Type B pancreatic cell (in vitro differentiated cells): ENCODE measurements around the gene PYGB. TPM values are rescaled to one million over a fixed set of nuclear protein-coding genes. Genes with fewer than 3 reads are reported as not detected.
"Not testable (repeated sequence)": the region's sequence is repeated elsewhere in the genome, so short reads cannot be mapped to it uniquely, and the experiment has no call there.

Source experiments
- DNase-seq: peaks from one replicate; pipeline ENCODE4 v3.0.0; 2021; ENCODE audit warnings: mixed read lengths; ENCODE audit not compliant: unreplicated experiment; ENCODE audit errors: extremely low spot score
- H3K27ac Mint-ChIP-seq: 2 replicates; pipeline ENCODE4 v1.8.0; 2021; ENCODE audit warnings: mild to moderate bottlenecking, mixed read lengths
- H3K27me3 Mint-ChIP-seq: 2 replicates; pipeline ENCODE4 v1.8.0; 2021; ENCODE audit warnings: mixed read lengths
- H3K36me3 Mint-ChIP-seq: 2 replicates; pipeline ENCODE4 v1.8.0; 2021; ENCODE audit warnings: mixed read lengths
- H3K4me1 Mint-ChIP-seq: one replicate; pipeline ENCODE4 v1.8.0; 2021; ENCODE audit warnings: mixed read lengths; ENCODE audit not compliant: unreplicated experiment
- H3K4me3 Mint-ChIP-seq: 2 replicates; pipeline ENCODE4 v1.8.0; 2021; ENCODE audit warnings: mild to moderate bottlenecking, mixed read lengths
- H3K9me3 Mint-ChIP-seq: 2 replicates; pipeline ENCODE4 v1.8.0; 2021; ENCODE audit warnings: mixed read lengths
- CTCF ChIP-seq: fragments of 200-600 bp; sonication (generic); conservative IDR thresholded peaks from 2 replicates; pipeline ENCODE4 v1.5.0; 2021; ENCODE audit warnings: antibody characterized with exemption, mild to moderate bottlenecking
- total RNA-seq: library from RNA; stranded (reverse); gene quantifications from 2 replicates; pipeline ENCODE4 v1.2.1, GENCODE V29; 2021; ENCODE audit warnings: low replicate concordance

Gene PYGB
- total RNA-seq, 1 donor from 2014 or later: 52.2 TPM

DNA sequence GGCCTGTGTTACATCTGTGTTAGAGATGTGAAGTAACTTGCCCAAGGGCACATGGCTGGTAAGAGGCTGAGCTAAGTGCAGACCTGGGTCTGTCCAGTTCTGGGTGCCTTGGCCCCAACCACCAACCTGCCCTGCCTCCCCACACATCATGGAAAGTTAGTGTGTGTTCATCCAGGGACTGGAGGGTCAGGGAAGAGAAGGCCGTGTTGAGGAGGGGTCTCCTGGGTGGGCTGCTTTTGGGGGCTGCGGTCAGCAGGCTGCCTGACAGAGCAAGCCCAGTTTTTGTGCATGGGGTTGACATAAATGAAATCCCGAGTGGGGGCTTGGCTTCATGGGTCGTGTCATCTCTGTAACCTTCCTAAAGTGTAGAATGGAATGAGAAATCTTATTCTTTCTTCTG is 10.9 kb downstream of the PYGB start:
- no peaks in the 10 kb centered on the region for H3K9me3 Mint-ChIP-seq
- peaks cover 38% of the 10 kb centered on the region for H3K36me3 Mint-ChIP-seq
- TF ChIP-seq CTCF: no peak
- H3K4me3 Mint-ChIP-seq: no peak overlapping the region
- no peak overlapping the region for H3K27ac Mint-ChIP-seq
- H3K4me1 Mint-ChIP-seq: no peaks in the 10 kb centered on the region
- H3K27me3 Mint-ChIP-seq: no peaks in the 10 kb centered on the region
- DNase-seq: no peak

DNA sequence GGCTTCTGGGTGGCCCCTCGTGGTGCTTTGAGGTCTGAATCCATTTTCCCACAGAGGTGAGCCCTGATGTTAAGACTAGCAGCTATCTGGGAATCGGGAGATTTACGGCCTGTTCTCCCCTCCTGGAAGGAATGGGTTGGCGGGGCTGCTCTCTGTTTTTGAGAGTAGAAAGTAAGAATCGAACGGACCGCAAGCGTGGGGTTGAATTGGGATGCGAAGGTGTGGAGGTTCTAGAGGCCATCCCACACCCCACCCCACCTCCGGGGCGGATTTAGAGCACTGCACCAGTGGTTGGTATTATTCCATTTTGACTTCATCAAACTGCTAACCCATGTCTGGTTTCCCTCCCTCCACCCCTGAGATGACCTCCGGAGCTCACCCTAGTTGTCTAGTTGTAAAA is 11.5 kb downstream of the PYGB start:
- no peaks in the 10 kb centered on the region for H3K27me3 Mint-ChIP-seq
- TF ChIP-seq CTCF: no peak
- H3K36me3 Mint-ChIP-seq: peaks cover 38% of the 10 kb centered on the region
- H3K4me1 Mint-ChIP-seq: no peaks in the 10 kb centered on the region
- DNase-seq: peak; percentile 39
- no peaks in the 10 kb centered on the region for H3K9me3 Mint-ChIP-seq
- no peak overlapping the region for H3K27ac Mint-ChIP-seq
- H3K4me3 Mint-ChIP-seq: no peak overlapping the region

DNA sequence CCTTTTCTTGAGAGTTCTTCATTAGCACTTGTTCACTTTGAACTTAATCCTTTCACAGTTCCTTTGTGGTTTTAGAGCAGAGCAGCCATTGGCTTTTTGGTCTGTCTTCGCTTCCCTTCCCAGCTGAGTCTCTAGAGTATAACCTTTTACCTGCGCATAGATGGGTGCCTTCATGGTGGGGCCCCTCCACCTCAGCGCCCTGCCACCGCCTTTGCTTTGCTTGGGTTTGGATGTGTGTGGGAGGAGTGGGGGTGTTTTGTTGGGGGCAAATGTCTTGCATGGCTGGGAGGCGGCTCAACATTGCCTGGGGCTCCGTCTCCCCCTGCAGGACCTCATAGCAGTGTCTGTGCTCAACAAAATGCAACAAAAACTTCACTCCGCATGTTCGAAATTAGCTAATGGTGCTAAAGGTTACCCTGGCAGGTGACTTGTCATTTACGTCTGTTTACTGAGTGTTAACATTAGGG is 11.9 kb downstream of the PYGB start:
- peaks cover 38% of the 10 kb centered on the region for H3K36me3 Mint-ChIP-seq
- peak; percentile 49 for DNase-seq
- H3K27ac Mint-ChIP-seq: no peak overlapping the region
- no peak for TF ChIP-seq CTCF
- no peaks in the 10 kb centered on the region for H3K9me3 Mint-ChIP-seq
- no peaks in the 10 kb centered on the region for H3K27me3 Mint-ChIP-seq
- H3K4me1 Mint-ChIP-seq: no peaks in the 10 kb centered on the region
- no peak overlapping the region for H3K4me3 Mint-ChIP-seq

DNA sequence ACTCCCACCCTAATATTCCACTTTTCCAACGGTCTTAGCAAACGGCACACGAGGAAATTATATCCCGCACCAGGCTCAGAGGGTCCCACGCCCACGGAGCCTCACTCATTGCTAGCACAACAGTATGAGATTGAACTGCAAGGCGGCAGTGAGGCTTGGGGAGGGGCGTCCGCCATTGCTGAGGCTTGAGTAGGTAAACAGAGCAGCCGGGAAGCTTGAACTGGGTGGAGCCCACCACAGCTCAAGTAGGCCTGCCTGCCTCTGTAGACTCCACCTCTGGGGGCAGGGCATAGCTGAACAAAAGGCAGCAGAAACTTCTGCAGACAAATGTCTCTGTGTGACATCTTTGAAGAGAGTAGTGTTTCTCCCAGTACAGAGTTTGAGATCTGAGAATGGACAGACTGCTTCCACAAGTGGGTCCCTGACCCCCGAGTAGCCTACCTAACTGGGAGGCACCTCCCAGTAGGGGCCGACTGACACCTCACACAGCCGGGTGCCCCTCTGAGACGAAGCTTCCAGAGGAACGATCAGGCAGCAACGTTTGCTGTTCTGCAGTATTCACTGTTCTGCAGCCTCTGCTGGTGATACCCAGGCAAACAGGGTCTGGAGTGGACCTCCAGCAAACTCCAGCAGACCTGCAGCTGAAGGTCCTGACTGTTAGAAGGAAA is 13.0 kb downstream of the PYGB start:
- H3K4me3 Mint-ChIP-seq, H3K27me3 Mint-ChIP-seq: not testable (repeated sequence)

DNA sequence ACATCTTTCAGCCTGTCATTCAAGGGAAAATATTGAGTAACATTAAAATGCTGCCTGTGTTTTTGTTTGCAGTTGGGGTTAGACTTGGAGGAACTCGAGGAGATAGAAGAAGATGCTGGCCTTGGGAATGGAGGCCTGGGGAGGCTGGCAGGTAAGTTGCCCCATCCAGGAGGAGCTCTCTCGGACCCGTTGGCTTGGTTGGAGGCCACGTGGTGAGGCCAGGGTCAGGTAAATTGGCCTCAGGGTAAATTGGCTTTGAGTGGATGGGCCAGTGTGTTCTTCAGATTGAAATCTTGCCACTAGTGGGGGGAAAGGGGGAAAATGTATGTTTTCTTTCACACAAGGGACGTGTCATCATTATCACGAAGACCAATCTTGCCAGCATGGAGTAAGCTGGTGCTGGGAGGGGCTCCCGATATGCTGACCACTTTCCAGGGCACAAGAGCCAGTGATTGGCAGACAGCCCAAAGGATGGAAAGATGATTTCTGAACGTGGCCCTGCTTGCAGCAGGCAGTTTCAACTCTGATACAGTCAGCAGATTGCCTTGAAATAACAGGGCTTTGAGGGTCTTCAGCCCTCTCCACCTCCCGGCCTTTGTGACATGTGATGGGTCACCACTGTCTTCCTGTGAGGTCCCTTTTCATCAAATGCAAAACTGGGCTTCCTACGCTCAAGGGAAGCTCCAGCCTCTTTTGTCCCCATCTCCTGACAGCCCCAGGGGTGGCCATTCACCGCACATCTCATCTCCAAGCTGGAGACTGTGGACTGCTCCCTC is 21.4 kb downstream of the PYGB start:
- peak; percentile 27 for DNase-seq
- H3K27ac Mint-ChIP-seq: no peak overlapping the region
- peaks cover 11% of the 10 kb centered on the region for H3K36me3 Mint-ChIP-seq
- H3K27me3 Mint-ChIP-seq: no peaks in the 10 kb centered on the region
- TF ChIP-seq CTCF: no peak
- no peak overlapping the region for H3K4me3 Mint-ChIP-seq
- H3K4me1 Mint-ChIP-seq: no peaks in the 10 kb centered on the region
- no peaks in the 10 kb centered on the region for H3K9me3 Mint-ChIP-seq

More for the DNA sequence above, 13.0 kb downstream of the PYGB start:
- not testable (repeated sequence) for H3K9me3 Mint-ChIP-seq, H3K4me1 Mint-ChIP-seq, H3K27ac Mint-ChIP-seq
- H3K36me3 Mint-ChIP-seq: peaks cover 38% of the 10 kb centered on the region
- peak; percentile 55 for DNase-seq

- no peak for TF ChIP-seq CTCF
- no peak overlapping the region for H3K4me3 Mint-ChIP-seq
- no peak overlapping the region for H3K27ac Mint-ChIP-seq
- H3K4me1 Mint-ChIP-seq: no peaks in the 10 kb centered on the region
- H3K36me3 Mint-ChIP-seq: peaks cover 11% of the 10 kb centered on the region
- H3K27me3 Mint-ChIP-seq: no peaks in the 10 kb centered on the region
- DNase-seq: peak; percentile 64
- H3K9me3 Mint-ChIP-seq: no peaks in the 10 kb centered on the region
Observed at GRCh38 chr20:25269833-25270170, 21.9 kb downstream of the PYGB start.
